LNCaP clone FGC (cell line): ENCODE results near the gene CPS1.

Source experiments
- DNase-seq: peaks from one replicate; pipeline ENCODE4 v3.0.0-alpha.2; 2011; ENCODE audit warnings: low read depth
- H3K4me3 ChIP-seq: 2 replicates; pipeline ENCODE4 v1.5.1; 2011; ENCODE audit warnings: mild to moderate bottlenecking, low read depth, low read length, control low read depth
- CTCF ChIP-seq: IDR thresholded peaks from 2 replicates; pipeline ENCODE4 v1.5.1; 2012; ENCODE audit warnings: mild to moderate bottlenecking; ENCODE audit not compliant: control insufficient read depth, insufficient read depth; ENCODE audit errors: extremely low read depth

Gene CPS1

GRCh38 chr2:210591663-210592062 is 35.3 kb downstream of the CPS1 start:
- DNase-seq: no peak
- no peak overlapping the region for H3K4me3 ChIP-seq
- no peak for TF ChIP-seq CTCF

GRCh38 chr2:210592726-210593125 is 36.3 kb downstream of the CPS1 start:
- DNase-seq: no peak
- no peak overlapping the region for H3K4me3 ChIP-seq
- TF ChIP-seq CTCF: no peak

GRCh38 chr2:210593166-210593565 is 36.8 kb downstream of the CPS1 start:
- DNase-seq: no peak
- no peak overlapping the region for H3K4me3 ChIP-seq
- no peak for TF ChIP-seq CTCF

- no peak overlapping the region for H3K4me3 ChIP-seq
- no peak for DNase-seq
- no peak for TF ChIP-seq CTCF
Observed at GRCh38 chr2:210598219-210598618, 41.8 kb downstream of the CPS1 start.

GRCh38 chr2:210599476-210599875 is 43.1 kb downstream of the CPS1 start:
- TF ChIP-seq CTCF: no peak
- DNase-seq: no peak

GRCh38 chr2:210604666-210605065 is 48.3 kb downstream of the CPS1 start:
- no peak overlapping the region for H3K4me3 ChIP-seq
- DNase-seq: no peak
- TF ChIP-seq CTCF: no peak

More at GRCh38 chr2:210599476-210599875, 43.1 kb downstream of the CPS1 start:
- H3K4me3 ChIP-seq: no peak overlapping the region

GRCh38 chr2:210606001-210606400 is 49.6 kb downstream of the CPS1 start:
- no peak for TF ChIP-seq CTCF
- no peak overlapping the region for H3K4me3 ChIP-seq
- DNase-seq: no peak
